T-helper 1 cell treated with Interleukin-12 subunit alpha and Interleukin-12 subunit beta and Interleukin-4 antibody, amounts not matched to agents 30 μg/mL and 1 μg/mL, for 36 hours (primary cell): ENCODE data around the gene UPF1.

Experiments used
- H3K27ac Mint-ChIP-seq: one replicate; pipeline ENCODE4 v1.8.0; 2021; ENCODE audit warnings: mild to moderate bottlenecking, mixed read lengths
- H3K27me3 Mint-ChIP-seq: one replicate; pipeline ENCODE4 v1.8.0; 2021; ENCODE audit warnings: low read depth, mixed read lengths
- H3K36me3 Mint-ChIP-seq: one replicate; pipeline ENCODE4 v1.8.0; 2021; ENCODE audit warnings: low read depth, mixed read lengths
- H3K4me1 Mint-ChIP-seq: one replicate; pipeline ENCODE4 v1.8.0; 2021; ENCODE audit warnings: low read depth, mixed read lengths
- H3K4me3 Mint-ChIP-seq: one replicate; pipeline ENCODE4 v1.8.0; 2021; ENCODE audit warnings: mild to moderate bottlenecking, moderate library complexity, mixed read lengths
- H3K9me3 Mint-ChIP-seq: one replicate; pipeline ENCODE4 v1.8.0; 2021; ENCODE audit warnings: mixed read lengths

Gene UPF1

GRCh38 chr19:18793144-18794028 lies 38.4 kb upstream of the UPF1 start:
- Mint-ChIP-seq H3K27ac (peak overlapping the region; percentile 22), H3K27me3 (peaks cover 75% of the 10 kb centered on the region), H3K36me3 (peaks cover 4% of the 10 kb centered on the region), H3K4me3 (no peak overlapping the region), H3K9me3 (no peaks in the 10 kb centered on the region), H3K4me1 (peaks cover 8% of the 10 kb centered on the region)

- Mint-ChIP-seq H3K4me1 (peaks cover 6% of the 10 kb centered on the region), H3K4me3 (no peak overlapping the region), H3K27me3 (peaks cover 71% of the 10 kb centered on the region), H3K9me3 (no peaks in the 10 kb centered on the region), H3K36me3 (peaks cover 4% of the 10 kb centered on the region), H3K27ac (no peak overlapping the region)
Measured at GRCh38 chr19:18794029-18794313, 37.8 kb upstream of the UPF1 start.

DNA sequence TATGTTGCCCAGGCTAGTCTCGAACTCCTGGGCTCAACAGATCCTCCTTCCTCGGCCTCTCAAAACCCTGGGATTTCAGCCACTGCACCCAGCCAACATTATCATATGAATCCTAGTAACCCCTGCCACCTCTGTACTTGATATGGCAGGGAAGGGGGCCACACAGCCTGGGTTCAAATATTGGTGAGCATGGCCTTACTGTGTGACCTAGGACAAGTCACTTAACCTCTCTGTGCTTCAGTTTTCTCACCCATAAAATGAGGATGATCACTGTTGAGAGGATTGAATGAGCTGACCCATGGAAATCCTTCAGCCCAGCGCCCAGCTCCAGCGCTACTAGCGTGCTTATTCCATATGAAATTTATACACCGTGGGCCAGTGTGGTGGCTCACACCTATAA lies 37.1 kb upstream of the UPF1 start:
- Mint-ChIP-seq H3K4me3 (no peak overlapping the region), H3K4me1 (peaks cover 4% of the 10 kb centered on the region), H3K27ac (no peak overlapping the region), H3K27me3 (peaks cover 63% of the 10 kb centered on the region), H3K9me3 (no peaks in the 10 kb centered on the region), H3K36me3 (peaks cover 3% of the 10 kb centered on the region)

DNA sequence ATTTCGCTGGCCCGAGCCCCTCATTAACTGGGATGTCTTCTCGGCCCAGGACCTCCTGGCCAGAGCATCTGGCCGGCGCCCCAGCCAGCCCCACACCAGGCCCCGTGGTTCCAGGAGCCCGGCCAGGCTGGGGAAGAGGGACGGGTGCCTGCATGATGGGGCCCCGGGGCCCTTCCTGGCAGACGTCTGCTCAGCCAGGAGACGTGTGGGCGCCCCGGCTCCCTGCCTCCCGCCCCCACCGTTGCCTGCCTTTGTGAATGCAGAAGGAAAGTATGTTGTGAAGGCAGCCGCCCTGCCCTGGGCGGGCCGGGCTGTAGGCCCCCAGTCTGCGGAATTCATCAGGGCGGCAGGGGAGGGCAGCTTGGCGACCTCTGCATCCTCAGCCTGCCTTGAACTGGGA lies 36.2 kb upstream of the UPF1 start:
- Mint-ChIP-seq H3K27ac (no peak overlapping the region), H3K36me3 (no peaks in the 10 kb centered on the region), H3K27me3 (peaks cover 55% of the 10 kb centered on the region), H3K4me3 (no peak overlapping the region), H3K4me1 (no peaks in the 10 kb centered on the region), H3K9me3 (no peaks in the 10 kb centered on the region)

- H3K4me3 Mint-ChIP-seq = no peak overlapping the region
- H3K36me3 Mint-ChIP-seq = no peaks in the 10 kb centered on the region
- peaks cover 49% of the 10 kb centered on the region for H3K27me3 Mint-ChIP-seq
- H3K27ac Mint-ChIP-seq = no peak overlapping the region
- H3K9me3 Mint-ChIP-seq = no peaks in the 10 kb centered on the region
- H3K4me1 Mint-ChIP-seq = no peaks in the 10 kb centered on the region
Measured at GRCh38 chr19:18796239-18796638, 35.5 kb upstream of the UPF1 start.

GRCh38 chr19:18798384-18799352 lies 33.1 kb upstream of the UPF1 start:
- no peak overlapping the region for H3K4me3 Mint-ChIP-seq
- H3K36me3 Mint-ChIP-seq = no peaks in the 10 kb centered on the region
- peaks cover 30% of the 10 kb centered on the region for H3K27me3 Mint-ChIP-seq
- H3K9me3 Mint-ChIP-seq = no peaks in the 10 kb centered on the region
- no peak overlapping the region for H3K27ac Mint-ChIP-seq
- H3K4me1 Mint-ChIP-seq = no peaks in the 10 kb centered on the region

- no peaks in the 10 kb centered on the region for H3K36me3 Mint-ChIP-seq
- H3K9me3 Mint-ChIP-seq = no peaks in the 10 kb centered on the region
- H3K27ac Mint-ChIP-seq = no peak overlapping the region
- no peaks in the 10 kb centered on the region for H3K4me1 Mint-ChIP-seq
- peaks cover 25% of the 10 kb centered on the region for H3K27me3 Mint-ChIP-seq
- H3K4me3 Mint-ChIP-seq = no peak overlapping the region
Measured at GRCh38 chr19:18799389-18799970, 32.3 kb upstream of the UPF1 start.

- no peaks in the 10 kb centered on the region for H3K36me3 Mint-ChIP-seq
- no peak overlapping the region for H3K4me3 Mint-ChIP-seq
- peaks cover 20% of the 10 kb centered on the region for H3K27me3 Mint-ChIP-seq
- no peak overlapping the region for H3K27ac Mint-ChIP-seq
- no peaks in the 10 kb centered on the region for H3K4me1 Mint-ChIP-seq
- H3K9me3 Mint-ChIP-seq = no peaks in the 10 kb centered on the region
Measured at GRCh38 chr19:18800079-18800478, 31.7 kb upstream of the UPF1 start.

DNA sequence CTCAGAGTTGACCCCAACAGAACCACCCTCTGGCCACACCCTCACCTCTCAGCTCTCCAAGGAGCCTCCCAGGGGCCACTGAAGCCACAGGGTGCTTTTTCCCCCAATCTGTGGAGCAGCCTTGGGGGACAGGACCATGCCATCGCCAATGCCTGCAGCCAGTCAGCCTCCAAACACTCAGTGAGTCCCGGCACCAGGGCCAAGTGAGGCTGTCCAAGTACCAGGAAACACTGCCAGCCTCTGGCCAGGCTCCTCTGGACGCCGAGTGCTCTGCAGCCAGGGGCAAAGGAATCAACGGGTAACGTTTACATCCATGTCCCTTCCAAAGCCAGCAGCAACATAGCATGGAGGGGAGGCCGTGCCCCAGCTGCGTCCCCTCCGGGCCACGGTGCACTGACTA lies 31.1 kb upstream of the UPF1 start:
- H3K36me3 Mint-ChIP-seq = no peaks in the 10 kb centered on the region

GRCh38 chr19:18802354-18802753 lies 29.4 kb upstream of the UPF1 start:
- Mint-ChIP-seq H3K36me3 (no peaks in the 10 kb centered on the region), H3K27me3 (peaks cover 7% of the 10 kb centered on the region), H3K4me3 (no peak overlapping the region), H3K27ac (no peak overlapping the region), H3K9me3 (no peaks in the 10 kb centered on the region), H3K4me1 (no peaks in the 10 kb centered on the region)

More for the DNA sequence above, 31.1 kb upstream of the UPF1 start:
- no peaks in the 10 kb centered on the region for H3K9me3 Mint-ChIP-seq
- no peak overlapping the region for H3K27ac Mint-ChIP-seq
- H3K4me1 Mint-ChIP-seq = no peaks in the 10 kb centered on the region
- no peak overlapping the region for H3K4me3 Mint-ChIP-seq
- H3K27me3 Mint-ChIP-seq = peaks cover 20% of the 10 kb centered on the region

DNA sequence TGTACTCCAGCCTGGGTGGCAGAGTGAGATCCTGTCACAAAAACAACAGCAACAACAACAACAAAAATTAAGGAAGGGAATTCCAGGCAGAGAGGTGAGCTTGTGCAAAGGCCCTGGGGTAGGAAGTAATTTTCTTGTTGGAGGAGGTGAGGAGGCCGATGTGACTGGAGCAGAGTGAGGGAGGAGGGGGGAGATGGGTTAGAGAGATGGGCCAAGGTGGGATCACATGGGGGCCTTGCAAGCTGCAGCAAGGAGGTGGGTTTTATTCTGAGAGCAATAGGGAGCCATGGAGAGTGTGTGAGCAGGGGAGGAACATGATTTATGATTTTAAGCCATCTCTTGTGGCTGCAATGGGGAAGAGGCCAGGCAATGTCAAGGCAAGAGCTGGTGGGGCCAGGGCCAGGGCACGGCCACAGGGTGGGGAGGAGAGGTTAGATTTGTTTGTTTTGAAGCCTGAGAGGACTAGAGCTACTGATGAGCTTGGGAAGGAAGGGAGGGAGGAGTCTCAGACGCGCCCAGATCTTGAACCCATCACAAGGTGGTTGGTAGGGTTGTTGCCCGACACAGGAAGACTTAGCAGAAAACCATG lies 28.1 kb upstream of the UPF1 start:
- no peaks in the 10 kb centered on the region for H3K9me3 Mint-ChIP-seq
- no peak overlapping the region for H3K27ac Mint-ChIP-seq
- H3K4me1 Mint-ChIP-seq = no peaks in the 10 kb centered on the region
- H3K36me3 Mint-ChIP-seq = no peaks in the 10 kb centered on the region
- no peak overlapping the region for H3K4me3 Mint-ChIP-seq
- peaks cover 3% of the 10 kb centered on the region for H3K27me3 Mint-ChIP-seq

DNA sequence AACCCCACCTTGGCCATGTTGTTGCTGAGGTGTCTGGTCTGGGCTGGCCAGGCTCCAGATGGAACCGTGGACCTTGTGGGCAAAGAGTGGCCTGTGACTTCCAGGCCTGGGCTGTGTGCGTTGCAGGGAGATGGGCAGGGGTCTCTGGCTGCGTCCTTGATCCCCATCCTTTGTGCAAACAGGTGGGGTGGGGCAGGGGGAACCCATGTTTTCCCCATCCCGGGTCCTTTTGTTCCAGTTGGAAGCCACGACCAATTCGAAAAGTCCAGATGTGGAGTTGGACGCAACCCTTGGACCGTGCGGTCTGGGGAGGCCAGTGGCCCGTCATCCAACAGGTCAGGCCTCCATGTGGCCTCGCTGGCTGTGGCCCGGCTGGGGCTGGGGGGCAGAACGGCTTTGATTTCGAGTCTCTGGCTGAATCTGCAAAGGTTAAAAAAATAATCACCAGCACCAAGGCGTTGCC lies 27.6 kb upstream of the UPF1 start:
- H3K4me1 Mint-ChIP-seq = no peaks in the 10 kb centered on the region
- H3K27ac Mint-ChIP-seq = no peak overlapping the region
- H3K9me3 Mint-ChIP-seq = no peaks in the 10 kb centered on the region
- H3K27me3 Mint-ChIP-seq = peaks cover 3% of the 10 kb centered on the region
- H3K4me3 Mint-ChIP-seq = no peak overlapping the region
- no peaks in the 10 kb centered on the region for H3K36me3 Mint-ChIP-seq

- H3K27ac Mint-ChIP-seq = no peak overlapping the region
- no peak overlapping the region for H3K4me3 Mint-ChIP-seq
- H3K9me3 Mint-ChIP-seq = no peaks in the 10 kb centered on the region
- H3K27me3 Mint-ChIP-seq = peaks cover 6% of the 10 kb centered on the region
- no peaks in the 10 kb centered on the region for H3K36me3 Mint-ChIP-seq
- H3K4me1 Mint-ChIP-seq = peaks cover 2% of the 10 kb centered on the region
Measured at GRCh38 chr19:18804643-18805042, 27.1 kb upstream of the UPF1 start.

DNA sequence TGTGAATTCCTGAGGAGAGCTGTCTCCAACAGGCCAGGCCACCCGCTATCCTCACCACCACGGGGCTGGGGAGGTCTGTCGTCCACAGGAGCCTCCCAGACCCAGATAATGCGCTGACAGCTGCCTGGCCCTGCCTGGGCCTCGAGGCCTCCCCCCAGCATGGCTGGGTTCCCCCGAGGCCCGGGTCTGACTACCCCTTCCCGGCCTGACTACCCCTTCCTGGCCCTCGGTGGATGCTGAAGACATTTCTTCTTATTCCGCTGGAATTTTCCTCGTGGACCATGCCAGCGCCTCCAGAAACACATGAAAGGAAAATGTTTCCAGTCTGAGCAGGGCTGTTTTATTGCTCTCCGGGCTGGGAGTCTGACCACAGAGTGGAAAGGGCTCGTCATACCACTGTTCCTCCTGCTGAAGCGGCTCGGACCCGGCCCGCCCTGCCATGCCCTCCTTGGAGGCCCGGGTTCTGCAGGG lies 23.9 kb upstream of the UPF1 start:
- peaks cover 2% of the 10 kb centered on the region for H3K4me1 Mint-ChIP-seq
- peaks cover 3% of the 10 kb centered on the region for H3K27me3 Mint-ChIP-seq
- H3K27ac Mint-ChIP-seq = no peak overlapping the region
- H3K4me3 Mint-ChIP-seq = no peak overlapping the region
- no peaks in the 10 kb centered on the region for H3K36me3 Mint-ChIP-seq
- no peaks in the 10 kb centered on the region for H3K9me3 Mint-ChIP-seq
